SK-MEL-5 (cell line): Measurements from ENCODE around the gene ASB2. TPM values are rescaled to one million over a fixed set of nuclear protein-coding genes. Genes with fewer than 3 reads are reported as not detected.

Experiments used
- DNase-seq: peaks from one replicate; pipeline ENCODE4 v3.0.0-alpha.2; 2016; ENCODE audit warnings: low read depth, low spot score
- in situ Hi-C: cut with HindIII; loops from 2 replicates; pipeline ENCODE4 v1.10.0; 2016; ENCODE audit warnings: low sequenced_read_pairs, high pct_unique_total_duplicates, low pct_unique_long_range_greater_than_20kb
- total RNA-seq: library from RNA; depleted of rRNA; stranded (reverse); fragments of >200 nt; shearing (Covaris generic); gene quantifications from 2 replicates; pipeline ENCODE4 v1.2.3, GENCODE V29; 2014

ASB2 gene
- total RNA-seq, 1 experiment from 2014 or later: 3.9 TPM

- no peak for DNase-seq
- in situ Hi-C loops: no loop called here
These were observed 18.4 kb downstream of the ASB2 start for GRCh38 chr14:93957751-93958566.

- in situ Hi-C loops: no loop called here
- DNase-seq: no peak
These were observed 19.0 kb downstream of the ASB2 start for GRCh38 chr14:93957333-93957710.

GRCh38 chr14:93956514-93957332, 19.6 kb downstream of the ASB2 start:
- in situ Hi-C loops: no loop called here
- no peak for DNase-seq

- in situ Hi-C loops: no loop called here
- no peak for DNase-seq
These were observed 20.4 kb downstream of the ASB2 start for GRCh38 chr14:93955850-93956481.

- no peak for DNase-seq
- in situ Hi-C loops: no loop called here
These were observed 21.2 kb downstream of the ASB2 start for GRCh38 chr14:93954900-93955849.

GRCh38 chr14:93954516-93954830, 21.9 kb downstream of the ASB2 start:
- in situ Hi-C loops: no loop called here
- DNase-seq: no peak

GRCh38 chr14:93953739-93954515, 22.4 kb downstream of the ASB2 start:
- in situ Hi-C loops: no loop called here
- no peak for DNase-seq

GRCh38 chr14:93953263-93953662, 23.1 kb downstream of the ASB2 start:
- in situ Hi-C loops: no loop called here
- DNase-seq: no peak

GRCh38 chr14:93952829-93953228, 23.5 kb downstream of the ASB2 start:
- in situ Hi-C loops: no loop called here
- DNase-seq: no peak

- DNase-seq: no peak
- in situ Hi-C loops: no loop called here
These were observed 24.5 kb downstream of the ASB2 start for GRCh38 chr14:93951635-93952540.

- no peak for DNase-seq
- in situ Hi-C loops: no loop called here
These were observed 25.3 kb downstream of the ASB2 start for GRCh38 chr14:93950948-93951634.

GRCh38 chr14:93949511-93950075, 26.8 kb downstream of the ASB2 start:
- in situ Hi-C loops: no loop called here
- no peak for DNase-seq

- in situ Hi-C loops: no loop called here
- DNase-seq: no peak
These were observed 29.1 kb downstream of the ASB2 start for GRCh38 chr14:93947282-93947681.

- DNase-seq: no peak
- in situ Hi-C loops: no loop called here
These were observed 29.8 kb downstream of the ASB2 start for GRCh38 chr14:93946541-93947090.

GRCh38 chr14:93946104-93946503, 30.3 kb downstream of the ASB2 start:
- DNase-seq: peak; percentile 25
- in situ Hi-C loops: no loop called here
